ENCODE results near the gene SH3D21. TPM values are rescaled to one million over a fixed set of nuclear protein-coding genes. Genes with fewer than 3 reads are reported as not detected.
A peak's percentile ranks its signal among the peaks of the same experiment; 100 is the strongest.

Gene SH3D21
- total and polyA plus RNA-seq, 2 of the 8 experiments (the other 6 are each of a cell fraction or from before 2014, with no cell fraction given), result 3.4 to 8.6 TPM

- Histone ChIP-seq H3K36me3 (ENCODE audit: control insufficient read depth in 2 of 4, insufficient read depth in 4 of 4, low read length in 3 of 4) (no peaks in the 10 kb centered on the region), H3K79me1 (ENCODE audit: low read depth, low read length) (no peaks in the 10 kb centered on the region; the same call in 1 of the 2 replicates), H3K9me3 (ENCODE audit: insufficient read depth in 2 of 2, low read depth in 1 of 2, low read length in 1 of 2) (no peaks in the 10 kb centered on the region), H2BK20ac (ENCODE audit: low read length) (no peak overlapping the region), H3K23me2 (ENCODE audit: low read depth, low read length) (peaks cover 9% of the 10 kb centered on the region), H2BK120ac (replicated peaks; ENCODE audit: low read depth, low read length) (no peak overlapping the region), H4K20me1 (replicated peaks in 1 of 2; ENCODE audit: control insufficient read depth in 1 of 2, insufficient read depth in 2 of 2, low read length in 2 of 2) (no peaks in the 10 kb centered on the region), H3K4ac (replicated peaks; ENCODE audit: insufficient read length, low read depth, low read length) (no peak overlapping the region), H3K23ac (ENCODE audit: insufficient read length) (no peak overlapping the region), H2BK15ac (ENCODE audit: low read length) (no peak overlapping the region), H3K79me2 (ENCODE audit: control insufficient read depth in 1 of 2, insufficient read depth in 2 of 2, low read length in 2 of 2) (no peaks in the 10 kb centered on the region), H4K5ac (ENCODE audit: insufficient read length, low read depth, low read length) (no peak overlapping the region), H3K4me3 (ENCODE audit: extremely low read depth in 1 of 4, insufficient read depth in 2 of 4, low read depth in 3 of 4, low read length in 4 of 4) (no peak overlapping the region), H3K56ac (replicated peaks; ENCODE audit: insufficient read length, low read depth, low read length) (no peak overlapping the region), H3K4me1 (replicated peaks in 1 of 4; ENCODE audit: control insufficient read depth in 3 of 4, insufficient read depth in 4 of 4, low read length in 3 of 4) (peaks cover 0 to 11% (median 5%) of the 10 kb centered on the region in 4 experiments; a peak in 6 of 7 replicates), H4K8ac (ENCODE audit: extremely low read depth, insufficient read depth, low read length) (no peak overlapping the region), H2AK5ac (ENCODE audit: low read depth, low read length) (0 out of 2 replicates have a peak overlapping the region, but pooled peaks have one; percentile 9), H3K4me2 (ENCODE audit: insufficient read depth in 1 of 2, low read depth in 2 of 2, low read length in 2 of 2) (no peak overlapping the region), H3K18ac (ENCODE audit: extremely low read depth, low read length) (no peak overlapping the region), H2BK12ac (ENCODE audit: low read depth, low read length) (no peak overlapping the region), H2AFZ (ENCODE audit: low read length) (no peak overlapping the region), H3K27me3 (replicated peaks in 1 of 4; ENCODE audit: control insufficient read depth in 3 of 4, extremely low read depth in 1 of 4, insufficient read depth in 3 of 4, low read length in 3 of 4) (peaks cover 0 to 19% (median 6%) of the 10 kb centered on the region in 4 experiments; a peak in 5 of 7 replicates), H3K14ac (ENCODE audit: insufficient read length) (no peak overlapping the region), H3K27ac (ENCODE audit: low read depth, low read length) (no peak overlapping the region), H4K91ac (replicated peaks; ENCODE audit: insufficient read length, low read length) (no peak overlapping the region), H3K9ac (replicated peaks in 1 of 4; ENCODE audit: extremely low read depth in 1 of 4, low read depth in 3 of 4, low read length in 3 of 4) (no peak overlapping the region), H2BK5ac (ENCODE audit: low read depth, low read length) (no peak overlapping the region)
- FAIRE-seq, result no peak
- POLR2A ChIA-PET (ENCODE audit: partially characterized antibody), result no interaction called here
- CTCF ChIA-PET (ENCODE audit: partially characterized antibody), result interaction anchor here (2.4 to 3.1 kb wide), 2 partner anchors 14 to 22 kb away, joined by 5 to 19 read pairs; partner anchors contain the start of gene SH3D21
- no peak for DNase-seq (ENCODE audit: low read depth in 1 of 2, low spot score in 2 of 2)
- WGBS, 2 experiments (ENCODE audit: extremely low coverage in 1 of 2, insufficient coverage in 1 of 2, insufficient read length in 1 of 2, insufficient replicate concordance in 2 of 2, low coverage in 1 of 2, low lambda C conversion rate in 2 of 2, missing lambda C conversion rate in 1 of 2), result 87% methylated on average over 6 of the region's 6 CpGs; no CpG with 5 or more reads in 1 of the 2 experiments
- no peak for TF ChIP-seq CTCF (IDR thresholded peaks at IDR 0.05; ENCODE audit: control extremely low read depth in 1 of 3, insufficient read depth in 1 of 3, low read depth in 1 of 3, low read length in 3 of 3)
- no peak for TF ChIP-seq ZNF274 (IDR thresholded peaks at IDR 0.05; ENCODE audit: borderline replicate concordance, extremely low read depth, low read length)
- TF ChIP-seq ATF3 (IDR thresholded peaks at IDR 0.05; ENCODE audit: insufficient read depth, low read depth, low read length), result no peak
- TF ChIP-seq KDM4A (IDR thresholded peaks at IDR 0.05; ENCODE audit: low read depth, low read length, severe bottlenecking), result no peak
- no peak for TF ChIP-seq CTBP2 (IDR thresholded peaks at IDR 0.05; ENCODE audit: borderline replicate concordance, insufficient read depth, insufficient read length, low read length)
- no peak for TF ChIP-seq HDAC6 (IDR thresholded peaks at IDR 0.05; ENCODE audit: low read depth, low read length)
- TF ChIP-seq SP4 (IDR thresholded peaks at IDR 0.05; ENCODE audit: low read length), result no peak
- no peak for TF ChIP-seq MAFK (IDR thresholded peaks at IDR 0.05; ENCODE audit: low read depth, low read length)
- TF ChIP-seq SIX5 (IDR thresholded peaks at IDR 0.05; ENCODE audit: low read depth, low read length), result no peak
These were observed 21.9 kb downstream of the SH3D21 start for GRCh38 chr1:36328088-36328480.
